D721Med (cell line): ENCODE results near the gene ZCCHC3.
"Not testable (repeated sequence)": the region's sequence is repeated elsewhere in the genome, so short reads cannot be mapped to it uniquely, and the experiment has no call there.

Source experiments
- DNase-seq: peaks from one replicate; pipeline ENCODE4 v3.0.0; 2011; ENCODE audit warnings: low spot score; ENCODE audit not compliant: insufficient read length
- FAIRE-seq: peaks from 2 replicates; lab custom pipeline; 2011; peaks lifted over from hg19 to GRCh38; lab: Jason Lieb, UNC
- TF ChIP-seq, protein P1 (sequence below): IDR thresholded peaks from 2 replicates; pipeline ENCODE4 v1.5.1; 2012; ENCODE audit warnings: mild to moderate bottlenecking, control low read depth; ENCODE audit not compliant: insufficient read depth; ENCODE audit errors: missing control alignments

Gene ZCCHC3

DNA sequence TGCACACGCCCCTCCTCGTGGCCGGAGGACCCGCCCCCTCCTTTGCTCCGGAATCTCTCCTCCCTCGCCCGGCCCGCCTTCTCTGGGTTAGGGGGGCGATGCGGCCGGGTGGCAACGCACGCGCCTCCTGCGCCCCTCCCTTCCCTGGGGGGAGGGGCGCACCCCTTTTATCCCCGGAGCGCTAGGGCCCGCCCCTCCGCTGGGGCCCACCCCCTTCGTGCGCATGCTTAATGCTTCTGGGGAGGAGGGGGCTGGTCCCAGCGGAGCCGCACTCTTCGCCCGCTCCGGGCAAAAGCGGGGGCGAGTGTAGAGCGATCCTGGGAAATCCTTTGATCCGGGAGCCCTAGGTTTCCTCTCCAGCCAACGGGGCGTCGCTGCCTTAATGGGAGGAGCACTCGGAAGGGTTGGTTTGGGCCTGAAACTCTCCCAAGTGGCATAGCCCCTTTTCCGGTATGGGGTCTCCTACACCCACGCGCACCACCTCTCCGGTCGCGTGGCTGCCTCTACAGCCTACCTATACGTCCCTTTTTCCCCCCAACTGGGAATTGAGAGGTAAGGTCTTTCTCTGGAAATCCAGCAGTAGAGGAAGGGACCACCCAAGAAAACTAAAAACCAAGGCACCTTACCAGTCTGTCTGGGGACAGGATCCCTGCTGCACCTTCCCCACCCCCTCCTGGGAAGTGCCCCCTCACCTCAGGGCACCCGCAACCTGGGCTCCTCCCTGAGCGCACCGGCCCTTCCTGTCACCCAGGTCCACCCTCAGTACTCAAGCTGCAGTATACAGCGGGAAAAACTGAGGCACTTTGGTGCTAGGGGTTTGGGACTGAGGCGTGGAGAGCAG is 30.0 kb downstream of the ZCCHC3 start:
- no peak for FAIRE-seq
- TF ChIP-seq, protein P1, sequence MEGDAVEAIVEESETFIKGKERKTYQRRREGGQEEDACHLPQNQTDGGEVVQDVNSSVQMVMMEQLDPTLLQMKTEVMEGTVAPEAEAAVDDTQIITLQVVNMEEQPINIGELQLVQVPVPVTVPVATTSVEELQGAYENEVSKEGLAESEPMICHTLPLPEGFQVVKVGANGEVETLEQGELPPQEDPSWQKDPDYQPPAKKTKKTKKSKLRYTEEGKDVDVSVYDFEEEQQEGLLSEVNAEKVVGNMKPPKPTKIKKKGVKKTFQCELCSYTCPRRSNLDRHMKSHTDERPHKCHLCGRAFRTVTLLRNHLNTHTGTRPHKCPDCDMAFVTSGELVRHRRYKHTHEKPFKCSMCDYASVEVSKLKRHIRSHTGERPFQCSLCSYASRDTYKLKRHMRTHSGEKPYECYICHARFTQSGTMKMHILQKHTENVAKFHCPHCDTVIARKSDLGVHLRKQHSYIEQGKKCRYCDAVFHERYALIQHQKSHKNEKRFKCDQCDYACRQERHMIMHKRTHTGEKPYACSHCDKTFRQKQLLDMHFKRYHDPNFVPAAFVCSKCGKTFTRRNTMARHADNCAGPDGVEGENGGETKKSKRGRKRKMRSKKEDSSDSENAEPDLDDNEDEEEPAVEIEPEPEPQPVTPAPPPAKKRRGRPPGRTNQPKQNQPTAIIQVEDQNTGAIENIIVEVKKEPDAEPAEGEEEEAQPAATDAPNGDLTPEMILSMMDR = no peak
- DNase-seq = no peak

DNA sequence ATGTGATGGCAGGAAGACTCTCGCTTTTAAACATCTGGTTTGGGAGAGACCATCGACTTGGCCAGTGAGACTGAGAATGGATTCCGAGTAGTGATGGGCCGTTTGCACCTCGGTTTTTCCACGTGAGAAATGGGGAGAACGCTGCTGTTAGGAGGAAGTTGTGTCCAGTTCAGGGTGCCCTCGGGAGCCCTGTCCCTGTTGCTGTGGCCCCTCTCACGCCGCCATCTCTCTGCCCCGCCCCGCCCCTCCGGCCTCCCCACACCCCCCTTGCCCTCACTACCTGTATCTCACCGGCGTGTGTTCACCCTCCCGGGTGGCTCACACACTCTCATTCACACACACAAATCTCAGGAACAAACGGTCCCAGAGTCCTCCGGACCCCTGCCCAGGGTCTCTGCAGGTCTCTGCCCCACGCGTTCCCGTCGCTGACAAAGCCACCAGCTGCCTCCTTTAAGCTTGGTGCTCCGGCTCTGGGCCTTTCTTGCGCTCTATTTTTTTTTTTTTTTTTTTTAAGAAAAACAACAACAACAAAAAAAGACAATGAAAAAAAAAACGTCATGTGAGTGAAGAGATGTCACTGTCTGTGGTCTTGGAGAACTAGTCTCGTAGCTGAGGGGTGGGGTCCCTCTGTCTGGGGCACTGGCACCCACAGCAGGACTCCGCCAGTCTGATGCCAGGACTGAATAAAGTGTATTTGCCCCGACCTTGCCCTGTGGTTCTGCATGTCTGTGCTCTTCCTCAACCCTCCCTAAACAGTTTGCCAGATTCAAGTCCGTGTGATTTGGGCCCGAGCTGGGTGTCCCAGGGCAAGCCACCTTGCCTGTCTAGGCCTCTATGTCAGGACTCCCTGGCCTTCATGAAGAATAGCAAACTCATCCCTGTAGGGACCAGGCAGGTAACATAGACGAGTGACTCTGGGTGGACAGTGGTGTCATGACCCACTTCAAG is 30.9 kb downstream of the ZCCHC3 start:
- no peak for DNase-seq
- no peak for FAIRE-seq
- TF ChIP-seq, protein P1 = no peak

DNA sequence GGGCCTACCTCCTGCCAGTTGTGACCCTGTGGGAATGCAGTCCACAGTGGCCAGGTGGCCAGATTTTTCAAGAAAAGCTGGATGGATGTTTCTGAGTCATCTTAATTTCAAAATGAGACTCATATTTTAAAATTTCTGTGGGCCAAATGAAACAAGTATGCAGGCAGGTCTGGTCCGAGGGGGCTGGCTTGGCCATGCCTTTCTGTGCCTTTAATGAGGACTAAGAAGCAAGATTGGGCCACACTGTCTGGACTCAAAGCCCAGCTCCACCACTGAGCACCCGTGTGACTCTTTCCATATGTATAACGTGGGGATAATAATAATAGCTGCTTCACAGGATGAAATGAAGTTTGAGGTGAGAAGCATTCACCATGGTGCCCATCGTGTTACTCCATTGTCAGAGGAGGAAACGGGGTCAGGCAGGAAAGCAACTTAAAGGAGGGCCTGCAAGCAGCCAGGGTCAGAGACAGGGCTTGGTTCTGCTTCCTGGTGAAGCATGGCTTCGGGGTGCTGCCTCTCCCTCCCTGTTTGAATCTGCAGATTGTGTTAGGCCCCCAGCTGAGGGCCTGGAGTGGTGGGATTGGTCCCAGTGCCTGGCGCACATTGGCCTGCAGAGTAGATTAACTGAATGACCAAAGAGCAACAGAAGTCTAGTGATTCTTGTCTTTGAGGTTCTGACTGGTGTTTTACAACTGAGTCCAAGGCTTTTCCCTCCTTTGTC is 31.8 kb downstream of the ZCCHC3 start:
- TF ChIP-seq, protein P1 = no peak
- no peak for DNase-seq
- no peak for FAIRE-seq

DNA sequence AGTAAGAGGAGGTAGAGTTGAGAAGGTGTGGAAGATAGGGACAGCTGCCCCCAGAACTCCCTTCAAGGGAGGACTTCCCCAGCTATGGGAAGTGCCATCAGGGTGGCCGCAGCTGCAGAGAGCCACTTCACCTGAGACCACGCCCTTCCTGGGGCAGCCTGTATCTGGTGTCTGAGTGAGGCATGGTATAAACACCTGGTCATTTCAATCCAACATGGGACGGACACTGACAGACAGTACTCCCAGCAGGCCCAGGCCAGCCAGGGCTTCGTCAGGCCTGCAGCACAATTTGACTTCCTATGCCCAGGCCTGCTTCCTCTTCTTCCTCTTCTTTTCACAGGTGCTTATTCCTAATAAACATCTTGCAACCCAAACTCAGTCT is 32.5 kb downstream of the ZCCHC3 start:
- TF ChIP-seq, protein P1 = no peak
- no peak for DNase-seq
- FAIRE-seq = no peak

DNA sequence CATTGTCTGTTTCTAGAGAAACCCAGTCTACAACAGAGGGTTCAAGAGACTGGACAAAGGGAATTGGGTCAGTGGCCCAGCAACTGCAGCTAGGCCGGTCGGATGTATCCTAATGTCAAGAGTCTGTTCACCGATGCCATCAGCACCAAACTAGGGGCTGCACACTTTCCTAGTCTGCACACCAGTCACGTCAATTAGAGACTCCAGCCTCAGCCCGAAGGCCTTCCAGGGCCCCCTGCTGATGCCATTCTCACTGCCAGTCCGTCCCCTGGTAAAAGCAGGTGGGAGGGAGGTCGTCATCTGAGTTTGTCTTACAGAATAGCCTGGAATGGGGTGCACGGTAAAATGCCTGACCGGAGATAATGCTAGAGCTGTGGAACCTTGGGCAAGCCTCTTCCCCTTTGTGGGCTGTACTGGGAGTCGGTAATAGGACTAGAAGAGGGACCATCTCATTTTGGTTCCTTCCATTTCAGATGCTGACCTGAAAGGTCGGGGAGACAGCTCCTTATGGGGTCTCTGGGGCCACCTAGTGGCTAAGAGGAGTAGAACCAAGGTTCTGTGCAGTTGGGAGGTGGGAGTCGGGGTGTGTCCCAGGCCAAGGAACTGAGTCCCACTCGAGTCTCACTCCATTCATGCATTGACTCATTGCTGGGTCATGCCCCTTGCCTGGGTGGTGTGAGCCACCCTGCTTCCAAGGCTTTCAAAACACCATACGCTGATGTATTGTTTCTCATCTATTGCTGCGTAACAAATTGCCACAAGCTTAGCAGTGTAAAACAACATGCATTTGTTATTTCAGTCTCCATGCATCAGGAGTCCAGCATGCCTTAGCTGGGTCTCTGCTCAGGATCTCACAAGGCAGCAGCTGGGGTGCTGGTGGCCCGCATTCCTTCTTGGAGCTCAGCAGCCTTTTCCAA is 33.1 kb downstream of the ZCCHC3 start:
- DNase-seq (no peak), FAIRE-seq (no peak)
- TF ChIP-seq, protein P1 = peak; percentile 71

DNA sequence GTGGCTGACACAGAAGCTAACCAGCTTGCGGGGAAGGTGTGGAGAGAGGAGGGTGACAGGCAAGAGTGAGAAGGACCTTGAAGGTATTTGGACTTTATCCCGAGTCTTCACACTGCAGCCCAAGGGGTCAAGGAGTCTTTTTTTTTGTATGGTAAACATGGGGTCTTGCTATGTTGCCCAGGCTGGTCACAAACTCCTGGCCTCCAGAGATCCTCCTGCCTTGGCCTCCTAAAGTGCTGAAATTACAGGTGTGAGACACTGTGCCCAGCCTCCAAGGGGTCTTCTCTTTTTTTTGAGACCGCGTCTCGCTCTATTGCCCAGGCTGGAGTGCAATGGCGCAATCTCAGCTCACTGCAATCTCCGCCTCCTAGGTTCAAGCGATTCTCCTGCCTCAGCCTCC is 37.2 kb downstream of the ZCCHC3 start:
- TF ChIP-seq, protein P1 = no peak
- DNase-seq (no peak), FAIRE-seq (no peak)

DNA sequence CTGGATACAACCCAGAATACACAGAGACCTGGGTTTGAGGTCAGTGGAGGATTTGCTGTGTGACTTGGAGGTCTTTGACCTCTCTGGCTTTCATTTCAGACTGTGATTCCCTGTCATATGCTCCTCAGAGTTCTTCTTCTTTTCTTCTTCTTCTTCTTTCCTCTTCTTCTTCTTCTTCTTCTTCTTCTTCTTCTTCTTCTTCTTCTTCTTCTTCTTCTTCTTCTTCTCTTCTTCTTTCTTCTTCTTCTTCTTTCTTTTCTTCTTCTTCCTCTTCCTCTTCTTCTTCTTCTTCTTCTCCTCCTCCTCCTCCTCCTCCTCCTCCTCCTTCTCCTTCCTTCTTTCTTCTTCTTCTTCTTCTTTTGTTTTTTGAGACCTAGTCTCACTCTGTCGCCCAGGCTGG is 38.7 kb downstream of the ZCCHC3 start:
- FAIRE-seq, DNase-seq: not testable (repeated sequence)
